HEK293T (cell line): Measurements from ENCODE around the gene CSTPP1.
"Not testable (repeated sequence)": the region's sequence is repeated elsewhere in the genome, so short reads cannot be mapped to it uniquely, and the experiment has no call there.

Experiments used
- CTCF ChIA-PET: fragments of 350-600 bp; formaldehyde crosslinking; extraction: SDS; loops from one replicate; lab custom pipeline; 2021; ENCODE audit warnings: antibody characterized with exemption, inconsistent platforms; lab: Yijun Ruan, JAX
- POLR2A ChIA-PET: fragments of 350-600 bp; formaldehyde crosslinking; extraction: SDS; loops from one replicate; lab custom pipeline; 2020; ENCODE audit warnings: antibody characterized with exemption, inconsistent platforms; lab: Yijun Ruan, JAX
- DNase-seq: peaks from one replicate; pipeline ENCODE4 v3.0.0; 2012; ENCODE audit warnings: mixed read lengths; ENCODE audit errors: extremely low spot score
- ARNT ChIP-seq: fragments of 450-650 bp; IDR thresholded peaks from 2 replicates; pipeline ENCODE4 v1.6.1; 2017; ENCODE audit warnings: mild to moderate bottlenecking
- BHLHE40 ChIP-seq: fragments of 450-650 bp; IDR thresholded peaks from 2 replicates; pipeline ENCODE4 v1.6.1; 2016; ENCODE audit warnings: mild to moderate bottlenecking, moderate library complexity, borderline replicate concordance
- CTBP1 ChIP-seq: fragments of 450-650 bp; IDR thresholded peaks from 2 replicates; pipeline ENCODE4 v1.6.1; 2016; ENCODE audit warnings: borderline replicate concordance
- ELF4 ChIP-seq: fragments of 450-650 bp; IDR thresholded peaks from 2 replicates; pipeline ENCODE4 v1.6.1; 2017; ENCODE audit warnings: antibody characterized with exemption
- FOXA1 ChIP-seq: fragments of 450-650 bp; IDR thresholded peaks from 2 replicates; pipeline ENCODE4 v1.6.1; 2016; ENCODE audit warnings: mild to moderate bottlenecking
- FOXK2 ChIP-seq: fragments of 450-650 bp; IDR thresholded peaks from 2 replicates; pipeline ENCODE4 v1.6.1; 2016; ENCODE audit warnings: mild to moderate bottlenecking
- FOXM1 ChIP-seq: fragments of 450-650 bp; IDR thresholded peaks from 2 replicates; pipeline ENCODE4 v1.6.1; 2017; ENCODE audit warnings: mild to moderate bottlenecking, borderline replicate concordance
- HDGF ChIP-seq: fragments of 450-650 bp; IDR thresholded peaks from 2 replicates; pipeline ENCODE4 v1.6.1; 2017; ENCODE audit warnings: antibody characterized with exemption, borderline replicate concordance
- L3MBTL2 ChIP-seq: fragments of 450-650 bp; conservative IDR thresholded peaks from 2 replicates; pipeline ENCODE4 v1.6.1; 2016; ENCODE audit warnings: mild to moderate bottlenecking
- LEF1 ChIP-seq: fragments of 450-650 bp; IDR thresholded peaks from 2 replicates; pipeline ENCODE4 v1.6.1; 2017; ENCODE audit warnings: mild to moderate bottlenecking, borderline replicate concordance
- NFRKB ChIP-seq: fragments of 450-650 bp; IDR thresholded peaks from 2 replicates; pipeline ENCODE4 v1.6.1; 2016; ENCODE audit warnings: mild to moderate bottlenecking, moderate library complexity
- PKNOX1 ChIP-seq: fragments of 450-650 bp; IDR thresholded peaks from 2 replicates; pipeline ENCODE4 v1.6.1; 2016
- SP1 ChIP-seq: fragments of 450-650 bp; IDR thresholded peaks from 2 replicates; pipeline ENCODE4 v1.6.1; 2017
- SUZ12 ChIP-seq: fragments of 450-650 bp; IDR thresholded peaks from 2 replicates; pipeline ENCODE4 v1.6.1; 2016; ENCODE audit warnings: mild to moderate bottlenecking
- TARDBP ChIP-seq: fragments of 450-650 bp; IDR thresholded peaks from 2 replicates; pipeline ENCODE4 v1.6.1; 2016
- ZNF384 ChIP-seq: fragments of 450-650 bp; IDR thresholded peaks from 2 replicates; pipeline ENCODE4 v1.6.1; 2016

CSTPP1 gene

GRCh38 chr11:46952553-46952952, 16.0 kb downstream of the CSTPP1 start:
- POLR2A ChIA-PET = interaction anchor here (0.9 kb wide), 1 partner anchor 16 kb away, joined by 3 read pairs; the partner anchor contains the start of gene CSTPP1
- CTCF ChIA-PET = interaction anchor here (1.3 kb wide), 1 partner anchor 33 kb away, joined by 3 read pairs; no protein-coding TSS in a partner anchor
- TF ChIP-seq PKNOX1 (no peak), ZNF384 (no peak), HDGF (no peak), BHLHE40 (no peak), TARDBP (no peak), LEF1 (no peak), NFRKB (no peak), SP1 (no peak), FOXK2 (no peak), CTBP1 (no peak), ELF4 (no peak), L3MBTL2 (no peak), SUZ12 (no peak), FOXM1 (no peak), ARNT (no peak), FOXA1 (no peak)
- no peak for DNase-seq

- TF ChIP-seq TARDBP = no peak
- TF ChIP-seq LEF1 = no peak
- no peak for TF ChIP-seq HDGF
- TF ChIP-seq FOXK2 = no peak
- TF ChIP-seq NFRKB = no peak
- TF ChIP-seq CTBP1 = no peak
- TF ChIP-seq ZNF384 = no peak
- no peak for TF ChIP-seq SP1
- TF ChIP-seq PKNOX1 = no peak
- TF ChIP-seq BHLHE40 = no peak
- no peak for TF ChIP-seq SUZ12
- TF ChIP-seq FOXM1 = no peak
- no peak for TF ChIP-seq FOXA1
- no peak for TF ChIP-seq L3MBTL2
- CTCF ChIA-PET = no interaction called here
- POLR2A ChIA-PET = no interaction called here
- DNase-seq = no peak
Observed at GRCh38 chr11:46953093-46953492, 16.5 kb downstream of the CSTPP1 start.

GRCh38 chr11:46958777-46959176, 22.2 kb downstream of the CSTPP1 start:
- ChIA-PET POLR2A (no interaction called here), CTCF (no interaction called here)
- no peak for DNase-seq
- no peak for TF ChIP-seq CTBP1
- TF ChIP-seq FOXM1 = no peak
- TF ChIP-seq SP1 = no peak
- no peak for TF ChIP-seq FOXK2
- TF ChIP-seq PKNOX1 = no peak
- TF ChIP-seq BHLHE40 = no peak
- no peak for TF ChIP-seq TARDBP
- no peak for TF ChIP-seq ELF4
- no peak for TF ChIP-seq LEF1
- no peak for TF ChIP-seq HDGF
- no peak for TF ChIP-seq FOXA1
- TF ChIP-seq L3MBTL2 = no peak
- TF ChIP-seq SUZ12 = no peak

- ChIA-PET POLR2A (no interaction called here), CTCF (no interaction called here)
- DNase-seq = no peak
- TF ChIP-seq SP1 (no peak), HDGF (no peak), PKNOX1 (no peak), FOXA1 (no peak), LEF1 (no peak), FOXM1 (no peak), FOXK2 (no peak), L3MBTL2 (no peak), ARNT (no peak), BHLHE40 (no peak), CTBP1 (no peak), ELF4 (no peak), NFRKB (no peak)
Observed at GRCh38 chr11:46961041-46961440, 24.5 kb downstream of the CSTPP1 start.

GRCh38 chr11:46961886-46962285, 25.3 kb downstream of the CSTPP1 start:
- CTCF ChIA-PET, POLR2A ChIA-PET, DNase-seq: not testable (repeated sequence)

GRCh38 chr11:46963844-46964243, 27.3 kb downstream of the CSTPP1 start:
- TF ChIP-seq L3MBTL2 = no peak
- no peak for TF ChIP-seq PKNOX1
- no peak for TF ChIP-seq ZNF384
- TF ChIP-seq NFRKB = no peak
- no peak for TF ChIP-seq FOXK2
- POLR2A ChIA-PET = interaction anchor here (0.6 kb wide), 1 partner anchor 291 kb away, joined by 3 read pairs; no protein-coding TSS in a partner anchor
- no peak for DNase-seq
- CTCF ChIA-PET = no interaction called here
